Liver (tissue), 9 donors: ENCODE results near the gene SWSAP1. TPM values are rescaled to one million over a fixed set of nuclear protein-coding genes. Genes with fewer than 3 reads are reported as not detected.

Experiments used
- DNase-seq: peaks from one replicate; pipeline ENCODE4 v3.0.0-alpha.2; 2017; ENCODE audit warnings: low spot score
- H3K27ac ChIP-seq, 2 donors: one replicate each; pipeline ENCODE4 v1.7.0; 2013; ENCODE audit warnings: inconsistent platforms in 2 of 2, low read length in 2 of 2, control low read depth in 1 of 2, low read depth in 1 of 2, mild to moderate bottlenecking in 1 of 2
- H3K27me3 ChIP-seq, 4 donors: one replicate each; pipeline versions ENCODE4 v1.6.1 to v1.7.0; 2013; ENCODE audit warnings: low read length in 3 of 4, inconsistent platforms in 1 of 4, mild to moderate bottlenecking in 1 of 4, moderate library complexity in 1 of 4; ENCODE audit not compliant: control insufficient read depth in 4 of 4, insufficient read depth in 4 of 4
- H3K36me3 ChIP-seq, 4 donors: one replicate each; pipeline versions ENCODE4 v1.6.1 to v1.7.0; 2013; ENCODE audit warnings: low read length in 3 of 4, mild to moderate bottlenecking in 3 of 4, low read depth in 1 of 4, moderate library complexity in 1 of 4; ENCODE audit not compliant: control insufficient read depth in 4 of 4, insufficient read depth in 3 of 4
- H3K4me1 ChIP-seq, 4 donors: one replicate each; pipeline versions ENCODE4 v1.6.1 to v1.7.0; 2013; ENCODE audit warnings: low read length in 3 of 4, mild to moderate bottlenecking in 3 of 4, moderate library complexity in 1 of 4; ENCODE audit not compliant: control insufficient read depth in 4 of 4, insufficient read depth in 4 of 4
- H3K4me3 ChIP-seq, 3 donors: one replicate each; pipeline versions ENCODE4 v1.6.1 to v1.7.0; 2013; ENCODE audit warnings: low read length in 3 of 3, control low read depth in 1 of 3, low read depth in 1 of 3, mild to moderate bottlenecking in 1 of 3
- H3K9ac ChIP-seq, 2 donors: one replicate each; pipeline ENCODE4 v1.7.0; 2013; ENCODE audit warnings: low read length in 2 of 2, mild to moderate bottlenecking in 2 of 2, moderate library complexity in 2 of 2, control low read depth in 1 of 2, low read depth in 1 of 2
- H3K9me3 ChIP-seq, 4 donors: one replicate each; pipeline versions ENCODE4 v1.6.1 to v1.7.0; 2013; ENCODE audit warnings: low read length in 3 of 4; ENCODE audit not compliant: control insufficient read depth in 4 of 4
- EGR1 ChIP-seq, 2 donors: IDR thresholded peaks; 2 replicates each; pipeline ENCODE4 v1.6.1; 2016 to 2018; ENCODE audit warnings: antibody characterized with exemption in 2 of 2, low read depth in 2 of 2
- FOXA1 ChIP-seq: IDR thresholded peaks from 2 replicates; pipeline ENCODE4 v1.6.1; 2016; ENCODE audit warnings: antibody characterized with exemption
- FOXA2 ChIP-seq: IDR thresholded peaks from 2 replicates; pipeline ENCODE4 v1.6.1; 2016; ENCODE audit warnings: antibody characterized with exemption
- GABPA ChIP-seq, 2 donors: IDR thresholded peaks in 1 of 2; conservative IDR thresholded peaks in 1 of 2; 2 replicates each; pipeline ENCODE4 v1.6.1; 2016; ENCODE audit warnings: antibody characterized with exemption in 2 of 2, mild to moderate bottlenecking in 1 of 2, moderate library complexity in 1 of 2
- HNF4A ChIP-seq, 2 donors: conservative IDR thresholded peaks; 2 replicates each; pipeline ENCODE4 v1.6.1; 2016; ENCODE audit warnings: antibody characterized with exemption in 2 of 2, mild to moderate bottlenecking in 2 of 2
- HNF4G ChIP-seq: IDR thresholded peaks from 2 replicates; pipeline ENCODE4 v1.6.1; 2016; ENCODE audit warnings: antibody characterized with exemption
- JUND ChIP-seq, 2 donors: IDR thresholded peaks; 2 replicates each; pipeline ENCODE4 v1.6.1; 2016; ENCODE audit warnings: antibody characterized with exemption in 2 of 2
- NR2F2 ChIP-seq: IDR thresholded peaks from 2 replicates; pipeline ENCODE4 v1.6.1; 2016; ENCODE audit warnings: antibody characterized with exemption
- RAD21 ChIP-seq, 2 donors: IDR thresholded peaks; 2 replicates each; pipeline ENCODE4 v1.6.1; 2016; ENCODE audit warnings: antibody characterized with exemption in 2 of 2, mild to moderate bottlenecking in 2 of 2
- RXRA ChIP-seq, 2 donors: IDR thresholded peaks; 2 replicates each; pipeline ENCODE4 v1.6.1; 2017 to 2018; ENCODE audit warnings: antibody characterized with exemption in 2 of 2, mild to moderate bottlenecking in 1 of 2
- SP1 ChIP-seq: IDR thresholded peaks from 2 replicates; pipeline ENCODE4 v1.6.1; 2018; ENCODE audit warnings: antibody characterized with exemption, mild to moderate bottlenecking
- TAF1 ChIP-seq: conservative IDR thresholded peaks from 2 replicates; pipeline ENCODE4 v1.6.1; 2016; ENCODE audit warnings: antibody characterized with exemption, mild to moderate bottlenecking
- YY1 ChIP-seq: IDR thresholded peaks from 2 replicates; pipeline ENCODE4 v1.6.1; 2016; ENCODE audit warnings: antibody characterized with exemption, mild to moderate bottlenecking
- WGBS: extraction: QIAGEN DNeasy Blood & Tissue Kit; methylation state at CpG from one replicate; pipeline ENCODE4 v1.1.7; 2013; 5-methylcytosine and 5-hydroxymethylcytosine counted together
- polyA plus RNA-seq, 2 donors: library from polyadenylated mRNA; stranded (reverse) in 1 of 2; unstranded in 1 of 2; fragments of 200-250 nt in 1 of 2; fragments of >200 nt in 1 of 2; fragmentation: Nextera tagmentation in 1 of 2; extraction: Ambion mirVana in 1 of 2; gene quantifications; one replicate each; pipeline versions ENCODE4 v1.2.1 to v1.2.3, GENCODE V29; 2013 to 2015
- total RNA-seq, 2 donors: library from RNA; depleted of rRNA; stranded (reverse); fragments of >200 nt; gene quantifications; one replicate each; pipeline ENCODE4 v1.2.3, GENCODE V29; 2014
- TF ChIP-seq, protein P1 (sequence below): IDR thresholded peaks from 2 replicates; pipeline ENCODE4 v1.6.1; 2016; ENCODE audit warnings: antibody characterized with exemption
- TF ChIP-seq, protein P2 (sequence below): IDR thresholded peaks from 2 replicates; pipeline ENCODE4 v1.6.1; 2016; ENCODE audit warnings: antibody characterized with exemption
- TF ChIP-seq, protein P3 (sequence below): IDR thresholded peaks from 2 replicates; pipeline ENCODE4 v1.6.1; 2016; ENCODE audit warnings: antibody characterized with exemption, mild to moderate bottlenecking
- TF ChIP-seq, protein P4 (sequence below): fragments of 150-350 bp; IDR thresholded peaks from 2 replicates; pipeline ENCODE4 v1.5.1; 2017; ENCODE audit warnings: improper control_type of control experiment, low read depth, low read length; ENCODE audit not compliant: missing input control
- TF ChIP-seq, protein P5 (sequence below): IDR thresholded peaks from 2 replicates; pipeline ENCODE4 v1.6.1; 2016; ENCODE audit warnings: antibody characterized with exemption
- donor health status: healthy.
- donor health status: healthy.
- donor health status: healthy.
- donor health status: healthy.
- donor health status: healthy.

The SWSAP1 gene, protein sequence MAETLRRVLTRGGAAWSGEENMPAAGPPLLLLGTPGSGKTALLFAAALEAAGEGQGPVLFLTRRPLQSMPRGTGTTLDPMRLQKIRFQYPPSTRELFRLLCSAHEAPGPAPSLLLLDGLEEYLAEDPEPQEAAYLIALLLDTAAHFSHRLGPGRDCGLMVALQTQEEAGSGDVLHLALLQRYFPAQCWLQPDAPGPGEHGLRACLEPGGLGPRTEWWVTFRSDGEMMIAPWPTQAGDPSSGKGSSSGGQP
- total RNA-seq (1 to 10 TPM in 1 of 2 donors, under 1 TPM in 1; 0.98 to 1.0 TPM), polyA plus RNA-seq (1 to 10 TPM; 2.5 to 6.4 TPM)

DNA sequence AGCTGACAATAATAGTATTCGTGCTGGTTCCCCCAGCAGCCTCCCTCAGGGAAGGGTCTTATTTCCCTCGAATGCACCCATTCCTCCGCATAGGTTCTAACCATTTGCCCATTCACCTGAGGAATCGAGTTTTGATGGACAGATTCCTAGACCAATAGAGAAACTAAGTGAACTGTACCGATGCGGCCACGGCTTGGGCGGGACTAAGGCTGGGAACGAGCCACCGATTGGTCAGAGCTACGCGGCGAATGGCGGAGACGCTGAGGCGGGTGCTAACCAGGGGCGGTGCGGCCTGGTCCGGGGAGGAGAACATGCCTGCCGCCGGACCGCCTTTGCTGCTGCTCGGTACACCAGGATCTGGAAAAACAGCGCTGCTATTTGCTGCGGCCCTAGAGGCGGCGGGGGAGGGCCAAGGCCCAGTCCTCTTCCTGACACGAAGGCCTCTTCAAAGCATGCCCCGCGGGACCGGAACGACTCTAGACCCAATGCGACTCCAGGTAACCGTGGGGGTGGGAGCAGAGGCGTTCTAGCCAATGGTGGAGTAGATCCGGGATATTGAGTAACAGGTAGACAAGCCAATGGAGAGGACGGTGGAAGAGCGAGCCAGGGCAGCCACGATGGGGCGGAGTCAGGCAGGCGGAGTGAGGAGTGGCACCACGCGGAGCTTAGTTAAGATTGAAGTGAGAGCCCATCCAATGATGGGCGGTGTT is at the start of gene SWSAP1:
Gene SWSAP1 (plus strand): TSS at position 234 of the 710 bp plus-strand sequence. CDS start 15 bp downstream, at position 249.
- Histone ChIP-seq H3K4me1 (peaks cover 4 to 34% (median 19%) of the 10 kb centered on the region in 4 donors), H3K27me3 (no peaks in the 10 kb centered on the region), H3K36me3 (peaks cover 0 to 6% (median under 1%) of the 10 kb centered on the region in 4 donors), H3K9me3 (no peaks in the 10 kb centered on the region), H3K4me3 (peak within 1 kb of the TSS; percentile 59 to 84 (median 79)), H3K9ac (peak within 1 kb of the TSS; percentile 86 to 90), H3K27ac (peak within 1 kb of the TSS; percentile 97 to 98)
- DNase-seq: peak; percentile 97
- WGBS: under 1% methylated on average over 44 of the region's 44 CpGs
- TF ChIP-seq FOXA1: no peak
- no peak for TF ChIP-seq RAD21 (IDR thresholded peaks at IDR 0.05)
- peak; percentile 94 for TF ChIP-seq SP1
- TF ChIP-seq NR2F2: no peak
- peak in 1 of 2 donors; percentile 43 for TF ChIP-seq RXRA (IDR thresholded peaks at IDR 0.05)
- TF ChIP-seq, protein P1, sequence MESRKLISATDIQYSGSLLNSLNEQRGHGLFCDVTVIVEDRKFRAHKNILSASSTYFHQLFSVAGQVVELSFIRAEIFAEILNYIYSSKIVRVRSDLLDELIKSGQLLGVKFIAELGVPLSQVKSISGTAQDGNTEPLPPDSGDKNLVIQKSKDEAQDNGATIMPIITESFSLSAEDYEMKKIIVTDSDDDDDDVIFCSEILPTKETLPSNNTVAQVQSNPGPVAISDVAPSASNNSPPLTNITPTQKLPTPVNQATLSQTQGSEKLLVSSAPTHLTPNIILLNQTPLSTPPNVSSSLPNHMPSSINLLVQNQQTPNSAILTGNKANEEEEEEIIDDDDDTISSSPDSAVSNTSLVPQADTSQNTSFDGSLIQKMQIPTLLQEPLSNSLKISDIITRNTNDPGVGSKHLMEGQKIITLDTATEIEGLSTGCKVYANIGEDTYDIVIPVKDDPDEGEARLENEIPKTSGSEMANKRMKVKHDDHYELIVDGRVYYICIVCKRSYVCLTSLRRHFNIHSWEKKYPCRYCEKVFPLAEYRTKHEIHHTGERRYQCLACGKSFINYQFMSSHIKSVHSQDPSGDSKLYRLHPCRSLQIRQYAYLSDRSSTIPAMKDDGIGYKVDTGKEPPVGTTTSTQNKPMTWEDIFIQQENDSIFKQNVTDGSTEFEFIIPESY: peak; percentile 32
- TF ChIP-seq FOXA2: no peak
- TF ChIP-seq TAF1: peak; percentile 29
- TF ChIP-seq GABPA (IDR thresholded peaks at IDR 0.05 in 1 of 2, conservative IDR thresholded peaks at IDR 0.05 in 1 of 2): peak; percentile 42 to 83
- TF ChIP-seq HNF4A (conservative IDR thresholded peaks at IDR 0.05): no peak
- TF ChIP-seq, protein P2, sequence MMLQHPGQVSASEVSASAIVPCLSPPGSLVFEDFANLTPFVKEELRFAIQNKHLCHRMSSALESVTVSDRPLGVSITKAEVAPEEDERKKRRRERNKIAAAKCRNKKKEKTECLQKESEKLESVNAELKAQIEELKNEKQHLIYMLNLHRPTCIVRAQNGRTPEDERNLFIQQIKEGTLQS: no peak
- TF ChIP-seq, protein P3, sequence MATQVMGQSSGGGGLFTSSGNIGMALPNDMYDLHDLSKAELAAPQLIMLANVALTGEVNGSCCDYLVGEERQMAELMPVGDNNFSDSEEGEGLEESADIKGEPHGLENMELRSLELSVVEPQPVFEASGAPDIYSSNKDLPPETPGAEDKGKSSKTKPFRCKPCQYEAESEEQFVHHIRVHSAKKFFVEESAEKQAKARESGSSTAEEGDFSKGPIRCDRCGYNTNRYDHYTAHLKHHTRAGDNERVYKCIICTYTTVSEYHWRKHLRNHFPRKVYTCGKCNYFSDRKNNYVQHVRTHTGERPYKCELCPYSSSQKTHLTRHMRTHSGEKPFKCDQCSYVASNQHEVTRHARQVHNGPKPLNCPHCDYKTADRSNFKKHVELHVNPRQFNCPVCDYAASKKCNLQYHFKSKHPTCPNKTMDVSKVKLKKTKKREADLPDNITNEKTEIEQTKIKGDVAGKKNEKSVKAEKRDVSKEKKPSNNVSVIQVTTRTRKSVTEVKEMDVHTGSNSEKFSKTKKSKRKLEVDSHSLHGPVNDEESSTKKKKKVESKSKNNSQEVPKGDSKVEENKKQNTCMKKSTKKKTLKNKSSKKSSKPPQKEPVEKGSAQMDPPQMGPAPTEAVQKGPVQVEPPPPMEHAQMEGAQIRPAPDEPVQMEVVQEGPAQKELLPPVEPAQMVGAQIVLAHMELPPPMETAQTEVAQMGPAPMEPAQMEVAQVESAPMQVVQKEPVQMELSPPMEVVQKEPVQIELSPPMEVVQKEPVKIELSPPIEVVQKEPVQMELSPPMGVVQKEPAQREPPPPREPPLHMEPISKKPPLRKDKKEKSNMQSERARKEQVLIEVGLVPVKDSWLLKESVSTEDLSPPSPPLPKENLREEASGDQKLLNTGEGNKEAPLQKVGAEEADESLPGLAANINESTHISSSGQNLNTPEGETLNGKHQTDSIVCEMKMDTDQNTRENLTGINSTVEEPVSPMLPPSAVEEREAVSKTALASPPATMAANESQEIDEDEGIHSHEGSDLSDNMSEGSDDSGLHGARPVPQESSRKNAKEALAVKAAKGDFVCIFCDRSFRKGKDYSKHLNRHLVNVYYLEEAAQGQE: no peak
- TF ChIP-seq, protein P4, sequence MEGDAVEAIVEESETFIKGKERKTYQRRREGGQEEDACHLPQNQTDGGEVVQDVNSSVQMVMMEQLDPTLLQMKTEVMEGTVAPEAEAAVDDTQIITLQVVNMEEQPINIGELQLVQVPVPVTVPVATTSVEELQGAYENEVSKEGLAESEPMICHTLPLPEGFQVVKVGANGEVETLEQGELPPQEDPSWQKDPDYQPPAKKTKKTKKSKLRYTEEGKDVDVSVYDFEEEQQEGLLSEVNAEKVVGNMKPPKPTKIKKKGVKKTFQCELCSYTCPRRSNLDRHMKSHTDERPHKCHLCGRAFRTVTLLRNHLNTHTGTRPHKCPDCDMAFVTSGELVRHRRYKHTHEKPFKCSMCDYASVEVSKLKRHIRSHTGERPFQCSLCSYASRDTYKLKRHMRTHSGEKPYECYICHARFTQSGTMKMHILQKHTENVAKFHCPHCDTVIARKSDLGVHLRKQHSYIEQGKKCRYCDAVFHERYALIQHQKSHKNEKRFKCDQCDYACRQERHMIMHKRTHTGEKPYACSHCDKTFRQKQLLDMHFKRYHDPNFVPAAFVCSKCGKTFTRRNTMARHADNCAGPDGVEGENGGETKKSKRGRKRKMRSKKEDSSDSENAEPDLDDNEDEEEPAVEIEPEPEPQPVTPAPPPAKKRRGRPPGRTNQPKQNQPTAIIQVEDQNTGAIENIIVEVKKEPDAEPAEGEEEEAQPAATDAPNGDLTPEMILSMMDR: no peak
- no peak for TF ChIP-seq EGR1 (IDR thresholded peaks at IDR 0.05; ENCODE audit: low read depth in 2 of 2)
- TF ChIP-seq YY1: peak; percentile 92
- TF ChIP-seq JUND (IDR thresholded peaks at IDR 0.05): no peak
- TF ChIP-seq, protein P5, sequence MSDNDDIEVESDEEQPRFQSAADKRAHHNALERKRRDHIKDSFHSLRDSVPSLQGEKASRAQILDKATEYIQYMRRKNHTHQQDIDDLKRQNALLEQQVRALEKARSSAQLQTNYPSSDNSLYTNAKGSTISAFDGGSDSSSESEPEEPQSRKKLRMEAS: no peak
- TF ChIP-seq HNF4G: no peak
